ENCODE results near the gene RNASEL.
A peak's percentile ranks its signal among the peaks of the same experiment; 100 is the strongest.

Gene RNASEL

DNA sequence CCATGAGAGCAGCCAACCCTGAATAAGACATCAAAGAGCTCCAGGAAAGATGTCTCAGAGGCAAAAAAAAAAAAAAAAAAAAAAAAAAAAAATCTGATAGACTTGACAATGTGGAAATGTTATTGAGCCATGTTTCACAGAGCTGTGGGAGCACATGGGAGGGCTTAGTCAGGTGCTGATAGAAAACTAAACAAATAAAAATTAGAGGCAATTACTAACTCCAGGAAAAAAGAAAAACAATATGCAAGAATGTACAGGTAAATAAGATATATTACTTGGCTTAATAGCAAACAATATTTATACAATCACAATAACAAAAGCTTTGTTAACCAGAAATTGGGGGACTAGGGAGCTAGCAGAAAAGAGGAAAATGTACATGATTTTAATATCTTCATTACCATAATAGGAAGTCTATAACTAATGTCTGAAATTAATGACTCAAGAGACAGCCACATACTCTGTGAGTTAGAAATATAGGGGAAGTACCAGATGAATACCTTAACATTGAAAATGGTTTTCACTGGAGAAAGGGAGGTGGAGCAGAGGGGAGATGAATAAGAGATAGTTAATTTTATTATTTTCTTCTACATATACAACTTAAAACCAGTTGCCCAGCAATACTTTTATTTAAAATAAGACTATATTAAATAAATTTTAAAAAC, 32.0 kb upstream of the RNASEL start:
- no peak for DNase-seq (ENCODE audit: low spot score)

DNA sequence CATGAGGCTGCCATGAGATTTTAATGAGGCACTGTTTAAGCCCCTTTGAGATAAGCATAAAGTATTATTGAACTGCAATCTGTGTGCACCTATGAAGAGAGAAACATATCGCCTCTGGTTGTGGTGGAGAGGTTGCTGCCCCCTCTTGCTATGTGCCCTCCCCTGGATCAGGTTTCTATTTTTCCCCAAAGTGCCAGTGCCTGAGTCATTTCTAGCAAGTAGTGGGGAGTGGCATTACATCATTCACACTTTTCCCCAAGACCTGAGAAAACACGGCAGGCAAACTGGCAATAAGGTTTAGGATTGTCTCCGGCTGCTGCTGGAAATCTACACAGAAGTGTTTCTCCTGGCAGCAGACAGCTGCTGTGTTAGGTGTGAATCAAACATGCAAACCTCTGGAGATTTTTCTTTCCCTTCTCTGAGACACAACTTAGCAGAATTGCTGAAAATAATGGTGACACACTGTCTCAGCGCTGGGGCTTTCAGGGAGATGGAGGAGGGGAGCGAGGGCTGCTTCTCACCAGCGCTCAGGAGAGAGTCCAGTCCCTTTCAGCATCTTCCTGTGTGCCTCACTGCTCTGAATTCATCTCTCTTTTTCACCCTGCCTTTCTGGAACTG, 28.8 kb upstream of the RNASEL start:
- DNase-seq (ENCODE audit: low spot score) = no peak

DNA sequence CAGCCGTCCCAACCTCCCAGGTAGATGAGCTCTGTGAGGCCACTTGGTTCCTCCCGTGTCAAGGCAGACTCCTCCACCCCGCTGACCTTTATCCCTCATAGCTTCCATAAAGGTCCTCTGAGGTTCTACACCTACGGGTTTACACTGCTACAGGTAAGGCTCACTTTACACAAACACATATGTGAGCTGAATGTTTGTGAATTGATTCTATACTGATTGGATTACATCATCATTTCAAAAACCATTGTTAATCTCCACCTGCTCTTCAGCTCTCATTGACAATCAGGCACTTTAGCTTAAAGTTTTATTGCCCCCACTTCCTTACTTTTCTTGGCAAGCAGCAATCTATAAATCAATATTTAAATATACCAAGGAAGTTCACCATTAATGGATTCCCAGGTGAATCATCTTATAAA, 28.0 kb upstream of the RNASEL start:
- no peak for DNase-seq (ENCODE audit: low spot score)

DNA sequence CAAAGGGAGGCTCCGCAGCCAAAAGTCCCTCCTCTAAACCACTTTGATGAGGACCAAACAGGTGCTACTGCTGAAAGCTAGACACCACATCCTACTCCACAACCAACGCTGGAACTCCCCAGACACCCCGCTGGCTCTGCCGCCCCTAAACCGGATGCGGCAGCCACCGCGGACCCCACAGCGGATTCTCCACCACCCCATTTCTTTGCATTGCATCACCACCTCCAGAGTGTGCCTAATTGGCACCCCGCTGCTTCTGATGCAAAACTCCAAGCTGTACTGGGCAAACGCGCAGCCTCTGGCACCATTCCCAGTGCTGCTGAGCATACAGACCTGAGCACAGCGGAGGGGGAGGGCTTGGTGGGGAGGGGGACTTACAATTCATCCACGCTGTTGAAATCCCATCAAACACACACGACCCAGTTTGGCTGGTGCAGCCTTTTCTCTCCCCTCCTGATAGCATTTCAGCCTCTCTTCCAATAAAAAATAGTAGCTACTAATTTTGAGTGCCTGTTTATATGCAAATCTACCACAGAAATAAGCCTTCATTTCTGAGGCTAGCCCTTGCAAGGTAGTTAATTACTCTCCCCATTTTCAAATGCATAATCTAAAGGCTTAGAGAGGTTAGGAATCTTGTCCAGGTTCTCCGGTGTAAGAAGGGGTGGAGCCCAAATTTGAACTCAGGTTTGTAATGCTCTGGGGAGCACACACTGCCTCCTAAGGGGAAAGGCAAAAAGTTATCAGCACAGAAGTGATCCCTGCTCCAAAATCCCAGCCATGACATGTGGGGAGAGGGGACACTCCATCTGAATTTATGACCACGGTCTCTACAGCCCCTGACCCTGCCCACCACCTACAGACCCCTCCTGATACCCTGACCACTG, 27.3 kb upstream of the RNASEL start:
- DNase-seq (ENCODE audit: low spot score) = peak; percentile 53

DNA sequence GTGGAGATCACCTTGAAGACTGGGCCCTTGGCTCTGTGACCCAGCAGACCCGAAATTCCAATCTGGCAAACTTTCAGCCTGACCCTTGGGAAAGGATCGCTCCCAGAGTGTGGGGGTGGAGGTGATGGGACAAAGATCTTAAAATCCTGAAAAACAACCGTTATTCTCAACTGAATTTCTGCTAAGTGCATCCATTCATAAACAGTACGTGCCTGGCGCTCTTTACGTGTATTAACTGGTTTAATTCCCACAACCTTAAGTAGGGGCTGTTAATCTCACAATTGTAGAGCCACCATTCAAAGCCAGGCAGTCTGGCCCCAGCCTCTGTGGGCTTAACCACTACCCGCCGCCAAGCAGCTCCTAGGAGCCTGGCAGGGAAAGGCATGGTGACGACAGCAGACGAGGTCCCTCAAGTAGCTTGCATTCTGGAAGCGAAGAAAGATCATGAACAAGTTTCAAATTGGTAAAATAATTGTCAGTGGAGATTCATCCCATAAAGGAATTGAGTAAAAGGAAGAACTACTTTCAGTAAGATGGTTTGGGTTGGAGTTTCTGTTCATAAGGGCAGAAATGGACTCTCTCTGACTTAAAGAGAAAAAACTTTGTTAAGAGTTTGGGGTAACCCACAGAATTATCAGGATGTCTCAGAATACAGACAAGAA, 26.5 kb upstream of the RNASEL start:
- peak; percentile 30 for DNase-seq (ENCODE audit: low spot score)

DNA sequence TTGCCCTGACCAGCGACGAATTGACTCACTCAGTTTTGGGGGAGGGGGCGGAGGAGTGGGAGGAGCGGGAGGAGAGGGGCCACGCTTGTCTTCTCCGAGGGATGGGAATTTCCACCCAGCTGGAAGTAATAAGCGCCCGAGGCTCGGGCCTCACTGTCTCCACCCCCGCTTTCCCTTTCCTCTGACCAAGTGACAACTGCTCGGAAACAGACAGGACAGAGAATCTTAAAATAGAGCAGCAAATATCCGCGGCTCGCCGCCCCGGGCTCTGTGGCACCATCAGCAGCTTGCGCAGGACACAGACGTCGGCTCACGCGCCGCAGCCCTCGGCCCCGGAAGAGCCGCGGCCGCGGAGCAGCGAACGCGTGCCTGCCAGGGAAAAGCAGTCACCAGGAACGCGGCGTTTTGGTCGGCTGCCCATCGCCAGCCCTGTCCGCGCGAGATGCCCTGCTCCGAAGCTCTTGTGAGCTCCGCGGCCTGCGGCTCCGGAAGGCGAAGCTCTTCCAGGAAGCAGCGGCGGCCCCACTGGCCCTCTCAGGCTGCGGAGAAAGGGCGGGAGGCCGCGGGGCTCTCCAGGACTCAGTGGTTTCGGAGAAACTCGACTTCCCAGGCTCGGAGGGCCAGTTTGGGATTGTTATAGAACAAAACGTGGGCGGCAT, 25.9 kb upstream of the RNASEL start:
- DNase-seq (ENCODE audit: low spot score) = peak; percentile 63

DNA sequence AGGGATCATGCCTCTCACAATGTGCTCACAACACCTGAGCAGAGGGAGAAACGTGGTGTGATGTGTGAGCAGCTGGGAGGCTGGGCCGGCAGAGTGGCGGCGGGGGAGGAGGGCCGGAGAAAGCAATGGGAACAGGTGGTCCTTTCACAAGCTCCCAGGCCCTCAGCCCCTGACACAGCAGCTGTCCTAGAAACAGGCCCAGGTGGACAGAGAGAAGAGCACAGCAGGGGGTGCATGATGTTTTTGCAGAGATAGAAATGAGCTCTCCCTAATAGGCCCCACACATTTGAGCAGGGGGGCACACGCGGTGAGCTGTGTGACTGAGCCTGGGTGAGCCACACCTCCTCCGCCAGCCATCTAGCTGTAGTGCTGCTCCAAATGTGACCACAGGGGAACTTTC, 22.7 kb upstream of the RNASEL start:
- no peak for DNase-seq (ENCODE audit: low spot score)

DNA sequence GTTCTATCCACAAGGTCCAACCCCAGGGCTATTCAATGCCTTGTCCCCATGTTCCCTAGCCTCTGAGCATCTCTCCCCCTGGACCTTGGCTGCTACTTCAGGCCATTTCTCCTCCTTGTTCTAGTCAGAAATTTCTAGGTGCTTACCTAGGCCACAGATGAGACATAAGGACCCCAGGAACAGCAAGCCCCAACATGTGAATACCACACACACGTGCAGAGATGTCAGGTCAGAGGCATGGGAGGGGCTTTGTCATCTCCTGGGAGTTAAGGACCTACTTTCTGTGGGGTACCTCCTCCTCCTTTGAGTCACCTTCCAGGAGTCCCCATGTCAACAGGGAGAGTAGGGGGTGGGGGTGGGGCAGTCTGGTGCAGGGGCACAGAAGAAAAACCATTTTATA, 22.3 kb upstream of the RNASEL start:
- no peak for DNase-seq (ENCODE audit: low spot score)

DNA sequence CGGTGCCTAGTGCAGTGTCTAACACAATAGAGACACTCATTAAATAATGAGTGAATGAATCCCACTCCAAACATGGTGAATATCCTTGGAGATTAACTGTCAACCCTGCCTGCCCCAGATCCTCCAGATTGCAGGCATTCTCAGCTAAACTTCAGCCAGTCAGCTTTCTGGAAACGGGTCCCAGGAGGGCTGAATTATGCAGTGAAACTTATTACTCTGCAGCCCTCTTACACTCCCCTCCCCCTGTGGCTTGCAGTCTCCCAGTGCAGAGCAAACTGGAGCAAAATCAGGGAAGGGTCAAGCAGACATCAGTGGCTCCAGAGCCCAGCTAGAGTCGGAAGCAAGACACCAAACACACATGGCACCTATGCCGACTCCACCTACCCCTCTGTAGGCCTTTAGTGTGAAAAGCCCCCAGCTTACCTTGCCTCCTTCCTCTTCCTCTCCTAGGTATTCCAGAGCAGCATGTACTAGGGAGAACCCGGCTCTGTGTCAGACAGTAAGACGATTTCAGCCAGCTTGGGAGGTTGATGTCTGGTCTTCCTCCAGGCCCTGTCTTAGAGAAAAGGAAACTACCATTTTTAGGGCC, 21.6 kb upstream of the RNASEL start:
- DNase-seq (ENCODE audit: low spot score) = no peak

DNA sequence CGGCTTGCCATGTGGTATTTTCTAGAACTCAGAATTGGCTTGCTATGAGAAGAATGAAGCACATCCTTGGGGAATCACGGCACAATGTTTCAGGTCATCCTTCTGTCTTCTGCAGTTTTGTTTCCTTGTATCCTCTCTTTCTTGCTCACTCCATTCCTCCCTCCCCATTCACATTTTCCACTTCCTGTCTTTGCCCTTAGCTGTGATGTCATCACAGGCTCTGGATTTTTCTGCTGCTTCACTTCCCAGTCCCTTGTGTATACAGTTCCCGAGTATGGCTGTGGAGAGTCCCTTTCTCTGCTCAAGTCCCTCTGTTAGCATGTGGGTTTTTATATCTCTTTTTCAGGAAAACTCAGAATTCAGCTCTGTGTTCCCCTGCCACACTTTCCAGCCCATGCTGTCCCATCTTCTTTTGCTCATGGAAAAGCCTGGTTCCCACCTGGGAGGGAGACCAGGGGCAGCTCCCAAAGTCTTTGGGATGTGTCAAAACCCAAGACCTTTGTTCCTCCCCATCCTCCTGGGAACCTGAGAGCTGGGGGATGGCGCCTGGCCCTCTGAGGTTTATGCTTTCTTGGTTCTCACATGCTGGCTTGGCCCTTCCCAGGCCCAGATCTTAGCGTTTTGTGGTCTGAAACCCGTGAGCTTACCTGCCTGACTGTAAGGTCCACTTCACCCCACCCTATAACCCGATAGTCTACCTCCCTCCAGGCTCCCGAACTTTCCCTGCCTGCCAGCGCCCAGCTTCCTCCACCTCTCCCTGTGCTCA, 20.0 kb upstream of the RNASEL start:
- DNase-seq (ENCODE audit: low spot score) = no peak

DNA sequence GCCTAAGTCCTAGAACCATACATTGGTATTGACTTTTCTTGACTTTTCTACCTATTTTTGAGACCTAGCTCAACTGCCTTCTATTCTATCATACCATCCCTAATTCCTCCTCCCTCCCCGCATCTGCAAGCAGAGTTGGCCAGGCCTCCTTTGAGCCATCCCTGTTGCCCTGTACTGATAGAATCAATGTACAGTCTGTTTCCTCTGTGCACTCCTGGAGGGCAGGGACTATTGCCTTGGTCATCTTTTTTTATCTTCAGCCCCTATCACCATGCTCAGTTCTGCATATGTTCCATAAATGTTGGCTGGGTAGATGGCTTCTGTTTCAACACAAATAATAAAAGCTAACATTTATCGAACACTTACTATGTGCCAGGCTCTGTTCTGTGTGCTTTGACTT, 19.2 kb upstream of the RNASEL start:
- no peak for DNase-seq (ENCODE audit: low spot score)

DNA sequence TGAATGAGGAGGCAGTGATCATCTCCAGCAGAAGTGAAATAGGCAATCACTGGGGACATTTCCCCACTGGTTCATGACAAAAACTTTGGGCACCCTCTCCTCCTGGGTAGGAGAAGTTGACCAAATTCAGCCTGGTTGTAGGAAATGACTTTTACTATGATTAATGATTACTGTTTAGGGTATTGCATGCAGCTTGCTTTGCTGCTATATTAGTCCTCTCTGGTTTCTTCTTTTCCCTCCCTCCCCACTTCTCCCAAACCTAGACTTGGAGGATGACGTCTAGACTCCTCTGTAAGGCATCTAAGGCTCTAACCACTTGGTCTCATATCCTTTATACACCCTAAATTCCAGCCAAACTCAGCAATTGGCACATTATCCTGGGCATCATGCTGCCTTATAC, 18.5 kb upstream of the RNASEL start:
- no peak for DNase-seq (ENCODE audit: low spot score)

DNA sequence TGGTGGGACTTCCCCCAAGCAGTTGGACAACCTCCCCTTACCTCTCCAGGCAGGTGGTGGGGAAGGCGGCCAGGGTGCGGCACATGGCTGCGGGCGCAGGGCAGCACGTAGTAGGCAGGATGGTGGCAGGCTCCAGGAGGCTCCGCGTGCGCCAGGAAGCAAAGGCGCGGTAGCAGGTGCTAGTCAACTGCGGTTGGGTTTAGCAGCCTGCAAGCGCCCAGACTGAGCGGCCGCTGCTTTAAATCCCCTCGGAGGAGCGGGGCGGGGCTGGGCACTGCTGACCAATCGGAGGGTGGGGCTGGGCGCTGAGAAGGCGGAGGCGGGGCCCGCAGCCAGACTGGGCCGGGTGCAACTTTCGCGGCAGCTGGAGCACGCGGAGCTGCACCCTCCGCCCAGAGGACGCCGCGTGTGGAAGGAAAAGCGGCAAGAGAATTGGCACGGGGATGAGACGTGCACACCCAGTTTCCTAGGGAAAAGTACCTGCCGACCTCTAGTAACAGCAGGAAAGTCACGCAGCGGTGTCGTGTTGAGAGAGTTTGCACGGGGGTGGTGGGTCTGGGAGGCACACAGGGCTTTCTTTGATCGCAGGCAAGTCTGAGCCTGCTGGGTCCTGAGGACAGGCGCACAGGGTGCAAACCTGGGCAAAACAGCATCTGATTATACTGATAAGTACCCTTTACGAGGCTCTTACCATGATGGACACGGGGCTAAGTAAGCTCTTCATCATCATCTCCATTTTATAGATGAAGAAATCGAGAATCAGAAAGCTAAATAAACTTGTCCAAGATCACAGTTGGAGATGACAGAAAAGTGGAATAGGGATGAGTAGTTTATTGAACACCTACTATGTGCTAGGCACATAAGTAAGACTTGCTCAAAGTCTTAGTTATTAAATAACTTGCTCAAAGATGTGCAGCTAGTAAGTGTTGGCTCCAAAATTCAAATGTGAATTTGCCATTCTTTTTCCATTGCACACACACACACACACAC, 15.4 kb upstream of the RNASEL start, which contains the start of gene RGS16:
TSS of gene RGS16 (minus strand) at position 215 of the 990 bp plus-strand sequence. CDS start at position 85, 130 bp downstream.
- DNase-seq (ENCODE audit: low spot score) = peak; percentile 97

DNA sequence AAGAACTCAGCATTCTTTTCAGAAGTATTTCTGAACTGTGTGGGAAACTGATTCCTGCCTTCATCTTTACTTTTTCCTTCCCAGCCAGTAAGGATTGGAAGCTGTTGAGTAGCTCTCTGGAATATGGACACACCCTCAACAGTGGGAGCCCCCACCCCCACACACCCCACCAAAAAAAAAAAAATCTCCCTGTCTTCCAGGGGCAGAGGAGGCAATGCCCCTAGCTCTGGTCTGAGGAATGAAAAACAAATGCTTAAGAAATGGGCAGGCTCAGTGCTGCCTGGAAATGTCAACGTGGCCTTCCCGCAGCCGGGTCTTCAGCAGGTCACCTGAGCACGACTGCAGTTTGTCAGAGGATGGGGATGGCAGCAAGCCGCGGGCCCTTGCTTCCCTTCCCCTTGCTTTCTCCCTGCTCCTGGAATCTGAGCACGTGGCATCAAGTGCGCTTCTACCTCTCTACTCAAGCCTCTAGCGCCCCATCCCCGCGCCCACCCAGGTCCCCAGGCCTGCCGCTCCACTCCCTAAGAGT, 14.7 kb upstream of the RNASEL start:
- no peak for DNase-seq (ENCODE audit: low spot score)

DNA sequence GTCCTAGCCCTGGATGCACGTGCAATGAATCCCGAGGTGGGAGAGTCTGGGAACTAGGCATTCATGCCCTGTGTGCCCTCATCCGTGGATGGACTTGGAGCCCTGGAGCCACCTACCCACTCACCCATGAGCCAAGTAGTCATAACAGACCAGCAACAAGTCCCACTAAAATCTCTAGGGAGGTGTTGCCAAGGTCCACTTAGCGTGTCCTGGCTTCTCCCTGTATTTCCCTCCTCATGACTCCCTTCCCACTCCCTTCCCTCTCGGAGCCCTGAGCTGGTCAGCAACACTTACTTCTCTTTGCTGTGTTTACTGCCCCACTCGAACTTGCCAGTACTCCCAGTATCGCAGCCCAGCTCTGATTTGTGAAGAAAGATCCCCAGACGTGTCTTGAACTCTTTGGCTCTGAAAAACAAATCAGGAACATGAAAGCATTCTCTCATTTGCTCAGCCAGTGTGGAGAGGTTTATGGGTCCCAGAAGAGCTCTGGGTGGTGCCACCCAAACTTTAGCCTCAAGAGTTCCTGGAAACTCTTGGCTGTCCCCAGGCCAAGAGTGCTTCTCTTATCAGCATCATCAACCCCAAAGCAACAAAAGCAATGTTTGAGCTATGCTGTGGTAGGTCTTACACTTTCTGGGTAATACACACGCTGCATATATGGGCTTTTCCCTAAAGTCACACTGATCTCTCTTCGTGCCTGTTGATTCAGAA, 14.0 kb upstream of the RNASEL start:
- peak; percentile 30 for DNase-seq (ENCODE audit: low spot score)

DNA sequence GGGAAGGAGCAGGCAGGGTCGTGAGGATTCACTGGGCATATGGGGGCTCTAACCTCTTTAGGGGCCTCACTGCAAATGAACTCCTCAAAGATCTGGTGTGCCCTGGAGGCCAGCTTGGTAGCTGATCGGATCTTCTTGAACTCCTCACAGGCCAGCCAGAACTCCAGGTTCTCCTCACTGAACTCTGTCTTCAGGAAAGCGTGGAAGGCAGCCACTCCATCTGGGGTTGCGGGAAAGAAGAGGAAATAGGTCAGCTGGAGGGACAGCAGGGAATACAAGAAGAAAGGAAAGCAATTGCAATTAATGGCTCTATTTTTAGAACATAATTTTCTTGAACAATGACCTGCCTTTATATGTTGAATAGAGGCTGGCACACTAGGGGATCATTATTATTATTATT, 12.9 kb upstream of the RNASEL start:
- no peak for DNase-seq (ENCODE audit: low spot score)

DNA sequence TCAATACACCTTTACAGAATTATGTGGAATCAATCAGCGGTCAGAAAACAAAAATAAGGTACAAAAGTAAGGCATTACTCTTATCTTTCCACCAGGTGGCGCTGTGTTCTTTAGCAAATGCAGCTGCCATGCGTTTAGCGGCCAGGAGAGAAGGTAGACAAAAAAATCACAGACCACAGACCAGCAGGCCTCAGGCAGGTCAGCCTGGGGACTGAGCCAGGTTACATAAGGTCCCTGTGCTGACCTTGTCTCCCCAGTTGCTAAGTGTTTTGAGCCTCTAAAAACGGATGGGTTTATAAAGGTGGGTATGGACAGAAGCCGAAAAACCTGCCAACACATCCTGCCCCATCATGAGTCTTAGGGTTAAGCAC, 12.3 kb upstream of the RNASEL start:
- peak; percentile 79 for DNase-seq (ENCODE audit: low spot score)

DNA sequence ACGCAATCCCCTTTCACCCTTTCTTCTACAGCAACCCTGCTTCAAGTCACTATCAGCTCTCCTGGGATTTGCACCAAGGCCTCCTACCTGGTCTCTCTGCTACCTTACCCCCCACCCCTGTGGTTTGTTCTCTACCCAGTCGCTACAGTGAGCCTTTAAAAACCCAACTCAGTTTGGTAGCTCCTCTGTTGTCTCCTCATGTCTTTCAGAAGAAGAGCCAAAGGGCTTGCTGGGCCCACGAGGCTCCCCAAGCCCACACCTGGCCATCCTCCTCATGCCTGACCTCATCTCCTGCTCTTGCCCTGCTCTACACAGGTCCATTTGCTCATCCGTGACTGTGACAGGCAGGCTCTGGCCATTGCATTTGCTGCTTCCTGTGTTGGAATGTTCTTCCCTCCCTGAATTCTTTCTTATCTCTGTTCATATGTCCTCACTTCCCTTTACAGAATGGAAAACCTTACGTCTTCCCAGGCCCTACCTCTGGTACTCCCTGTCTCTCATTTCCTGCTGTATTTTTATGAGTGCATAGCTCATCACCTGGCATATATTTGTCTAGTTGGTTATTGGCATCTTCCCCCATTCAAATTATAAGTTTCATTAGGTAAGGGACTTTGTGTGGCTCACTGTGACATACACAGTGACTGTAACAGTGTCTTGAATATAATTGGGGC, 11.8 kb upstream of the RNASEL start:
- DNase-seq (ENCODE audit: low spot score) = no peak

All from germinal center (tissue), 1 donor.